HCT116 (cell line): Measurements from ENCODE around the gene FHIT.

Experiments used
- ATF3 ChIP-seq: IDR thresholded peaks from 2 replicates; pipeline ENCODE4 v1.6.1; 2012
- CTCF ChIP-seq, 3 experiments: fragments of 200-600 bp in 1 of 3; sonication (generic) in 1 of 3; IDR thresholded peaks in 2 of 3; conservative IDR thresholded peaks in 1 of 3; 2 replicates each; pipeline ENCODE4 v1.5.1; 2012 to 2017; ENCODE audit warnings: low read depth in 2 of 3, low read length in 2 of 3, antibody characterized with exemption in 1 of 3, borderline replicate concordance in 1 of 3, control low read depth in 1 of 3, mild to moderate bottlenecking in 1 of 3, mixed read lengths in 1 of 3, mixed run types in 1 of 3, moderate library complexity in 1 of 3; ENCODE audit not compliant: insufficient read depth in 1 of 3
- ELF1 ChIP-seq: IDR thresholded peaks from 2 replicates; pipeline ENCODE4 v1.6.1; 2012; ENCODE audit warnings: low read depth, borderline replicate concordance
- EZH2 ChIP-seq: fragments of 200-600 bp; sonication (generic); IDR thresholded peaks from 2 replicates; pipeline ENCODE4 v1.6.1; 2017; ENCODE audit warnings: antibody characterized with exemption, mixed run types
- EZH2phosphoT487 ChIP-seq: fragments of 200-600 bp; IDR thresholded peaks from 2 replicates; pipeline ENCODE4 v1.6.1; 2018; ENCODE audit warnings: antibody characterized with exemption, borderline replicate concordance
- POLR2A ChIP-seq: IDR thresholded peaks from 2 replicates; pipeline ENCODE4 v1.7.0; 2011; ENCODE audit warnings: borderline replicate concordance; ENCODE audit not compliant: insufficient read depth, insufficient read length; ENCODE audit errors: extremely low read depth
- POLR2AphosphoS5 ChIP-seq: IDR thresholded peaks from 2 replicates; pipeline ENCODE4 v1.6.1; 2011; ENCODE audit warnings: mild to moderate bottlenecking, low read depth, low read length, moderate library complexity
- RAD21 ChIP-seq: IDR thresholded peaks from 2 replicates; pipeline ENCODE4 v1.6.1; 2012; ENCODE audit warnings: low read depth, mild to moderate bottlenecking
- REST ChIP-seq: IDR thresholded peaks from 2 replicates; pipeline ENCODE4 v1.6.1; 2012; ENCODE audit warnings: low read depth
- SP1 ChIP-seq: IDR thresholded peaks from 2 replicates; pipeline ENCODE4 v1.6.1; 2012; ENCODE audit warnings: low read depth
- TCF7L2 ChIP-seq: IDR thresholded peaks from 2 replicates; pipeline ENCODE4 v1.7.0; 2011; ENCODE audit warnings: borderline replicate concordance, inconsistent platforms; ENCODE audit not compliant: insufficient read depth, insufficient read length; ENCODE audit errors: extremely low read depth
- YY1 ChIP-seq: IDR thresholded peaks from 2 replicates; pipeline ENCODE4 v1.6.1; 2011; ENCODE audit warnings: low read length, low read depth, moderate library complexity, mild to moderate bottlenecking; ENCODE audit not compliant: insufficient replicate concordance; ENCODE audit errors: extremely low read depth
- ZFX ChIP-seq: fragments of 450-650 bp; IDR thresholded peaks from 2 replicates; pipeline ENCODE4 v1.6.1; 2017
- ZNF274 ChIP-seq: fragments of 200-500 bp; sonication (Bioruptor generic); IDR thresholded peaks from 2 replicates; pipeline ENCODE4 v1.6.1; 2014; ENCODE audit warnings: mild to moderate bottlenecking, low read depth, low read length, inconsistent platforms

- TF ChIP-seq ZNF274 (no peak), CTCF (IDR thresholded peaks at IDR 0.05 in 2 of 3, conservative IDR thresholded peaks at IDR 0.05 in 1 of 3; ENCODE audit: borderline replicate concordance in 1 of 3, insufficient read depth in 1 of 3, low read depth in 2 of 3, low read length in 2 of 3) (no peak), ZFX (no peak), POLR2AphosphoS5 (no peak), EZH2 (no peak), POLR2A (no peak), REST (no peak), SP1 (no peak), RAD21 (no peak), ATF3 (no peak), ELF1 (no peak), TCF7L2 (no peak), EZH2phosphoT487 (no peak), YY1 (no peak)
Measured at GRCh38 chr3:60622349-60622748, 628.9 kb downstream of the FHIT start.
